HL-60 (cell line): ENCODE data around the gene PIEZO1.

Experiments used
- CTCF ChIP-seq: IDR thresholded peaks from one replicate; pipeline ENCODE4 v1.5.1; 2011; ENCODE audit warnings: low read length, control low read depth, inconsistent platforms; ENCODE audit not compliant: insufficient read depth
- POLR2AphosphoS5 ChIP-seq: IDR thresholded peaks from 2 replicates; pipeline ENCODE4 v1.6.1; 2012; ENCODE audit warnings: low read depth

GRCh38 chr16:88686439-88687253, 98.4 kb downstream of the PIEZO1 start, which contains the start of gene SNAI3:
- TF ChIP-seq CTCF (no peak), POLR2AphosphoS5 (no peak)
